HepG2 (cell line): Measurements from ENCODE around the gene GLRA3. TPM values are rescaled to one million over a fixed set of nuclear protein-coding genes. Genes with fewer than 3 reads are reported as not detected.

Source experiments
- ATAC-seq: fragments of 200-7000 bp; cut with Tn5 transposase; 3 replicates; pipeline ENCODE4 v1.9.1; 2020; ENCODE audit warnings: mild to moderate bottlenecking, moderate library complexity
- BruUV-seq: library from RNA; stranded (reverse); fragments of 400-500 nt; replicated peaks from 2 replicates; lab custom pipeline; 2021; lab: Mats Ljungman, UMichigan
- CTCF ChIA-PET: fragments of 300-600 bp; formaldehyde crosslinking; extraction: SDS; loops from one replicate; lab custom pipeline; 2021; ENCODE audit warnings: low total read pairs, inconsistent platforms, low intra/inter-chr PET ratio; lab: Yijun Ruan, JAX
- POLR2A ChIA-PET: fragments of 350-600 bp; sonication (Branson Sonifier 250); formaldehyde crosslinking; loops from one replicate; lab custom pipeline; 2020; ENCODE audit warnings: antibody characterized with exemption, inconsistent platforms; lab: Yijun Ruan, JAX
- DNase-seq: peaks from one replicate; pipeline ENCODE4 v3.0.0-alpha.2; 2015; ENCODE audit warnings: low spot score
- FAIRE-seq: peaks from 3 replicates; lab custom pipeline; 2011; peaks lifted over from hg19 to GRCh38; lab: Jason Lieb, UNC
- H2AFZ ChIP-seq: one replicate; pipeline ENCODE4 v1.6.1; 2011; ENCODE audit warnings: low read length, inconsistent platforms
- H3K27ac ChIP-seq: fragments of 300-600 bp; 3 replicates; pipeline ENCODE4 v1.8.0; 2011; ENCODE audit warnings: mixed run types, mild to moderate bottlenecking, mixed read lengths, low read length, inconsistent platforms; ENCODE audit not compliant: insufficient read depth; ENCODE audit errors: extremely low read length
- H3K27me3 ChIP-seq, 2 experiments: fragments of 200-600 bp in 1 of 2; 2 replicates in 1 of 2; 3 replicates in 1 of 2; pipeline versions ENCODE4 v1.6.0 to v1.8.0; 2011; ENCODE audit warnings: low read length in 2 of 2, mild to moderate bottlenecking in 2 of 2, moderate library complexity in 2 of 2, inconsistent platforms in 1 of 2; ENCODE audit not compliant: insufficient read depth in 2 of 2, control insufficient read depth in 1 of 2
- H3K36me3 ChIP-seq, 2 experiments: fragments of 200-600 bp in 1 of 2; replicated peaks in 1 of 2; 2 replicates in 1 of 2; 3 replicates in 1 of 2; pipeline versions ENCODE4 v1.5.1 to v1.8.0; 2011; ENCODE audit warnings: low read length in 2 of 2, inconsistent platforms in 1 of 2; ENCODE audit not compliant: insufficient read depth in 2 of 2, control insufficient read depth in 1 of 2
- H3K4me1 ChIP-seq: 2 replicates; pipeline ENCODE4 v1.5.1; 2012; ENCODE audit warnings: low read length, inconsistent platforms; ENCODE audit not compliant: insufficient read depth
- H3K4me2 ChIP-seq: 2 replicates; pipeline ENCODE4 v1.6.0; 2011; ENCODE audit warnings: low read depth, low read length, inconsistent platforms
- H3K4me3 ChIP-seq, 3 experiments: fragments of 200-600 bp in 1 of 3; sonication (generic), shearing (Covaris generic) in 1 of 3; replicated peaks in 1 of 3; 2 replicates each; pipeline ENCODE4 v1.5.1; 2011 to 2016; ENCODE audit warnings: low read length in 3 of 3, inconsistent platforms in 2 of 3, low read depth in 2 of 3, mild to moderate bottlenecking in 2 of 3, control low read depth in 1 of 3, mixed read lengths in 1 of 3; ENCODE audit not compliant: insufficient read depth in 1 of 3
- H3K79me2 ChIP-seq: one replicate; pipeline ENCODE4 v1.6.1; 2011; ENCODE audit warnings: low read length, inconsistent platforms; ENCODE audit not compliant: insufficient read depth
- H3K9ac ChIP-seq: 2 replicates; pipeline ENCODE4 v1.6.0; 2011; ENCODE audit warnings: mild to moderate bottlenecking, low read depth, low read length, inconsistent platforms; ENCODE audit not compliant: insufficient read depth
- H3K9me3 ChIP-seq: 2 replicates; pipeline ENCODE4 v1.5.1; 2012; ENCODE audit warnings: mild to moderate bottlenecking, low read length
- H4K20me1 ChIP-seq: 2 replicates; pipeline ENCODE4 v1.6.0; 2011; ENCODE audit warnings: inconsistent platforms, mild to moderate bottlenecking, low read length, moderate library complexity; ENCODE audit not compliant: insufficient read depth
- ARNT ChIP-seq: fragments of 450-650 bp; IDR thresholded peaks from 2 replicates; pipeline ENCODE4 v1.6.1; 2017
- NFE2L2 ChIP-seq: fragments of 150-350 bp; IDR thresholded peaks from 2 replicates; pipeline ENCODE4 v1.6.1; 2014; ENCODE audit warnings: low read length
- POLR2AphosphoS2 ChIP-seq: IDR thresholded peaks from 2 replicates; pipeline ENCODE4 v1.6.1; 2011; ENCODE audit warnings: low read depth, low read length, improper control_type of control experiment
- POLR2AphosphoS5 ChIP-seq: IDR thresholded peaks from 2 replicates; pipeline ENCODE4 v1.6.1; 2012; ENCODE audit warnings: low read depth, low read length
- XRCC5 ChIP-seq: fragments of 200-400 bp; formaldehyde crosslinking; optimal IDR thresholded peaks from 2 replicates; pipeline ENCODE3; 2017; ENCODE audit warnings: mild to moderate bottlenecking, low read length
- ZNF225 ChIP-seq: sonication (generic); formaldehyde crosslinking; IDR thresholded peaks from 2 replicates; pipeline ENCODE4 v1.4.0; 2020; ENCODE audit warnings: mild to moderate bottlenecking, missing genetic modification reagents
- ZNF558 ChIP-seq: sonication (generic); formaldehyde crosslinking; IDR thresholded peaks from 2 replicates; pipeline ENCODE4 v1.9.0; 2022; ENCODE audit warnings: mild to moderate bottlenecking, missing genetic modification reagents, borderline replicate concordance
- ZNF737 ChIP-seq: sonication (generic); formaldehyde crosslinking; IDR thresholded peaks from 2 replicates; pipeline ENCODE4 v1.5.0; 2020; ENCODE audit warnings: missing genetic modification reagents, mild to moderate bottlenecking, borderline replicate concordance
- WGBS: methylation state at CpG from one replicate; pipeline ENCODE4 v1.1.6; 2017; ENCODE audit warnings: low lambda C conversion rate; 5-methylcytosine and 5-hydroxymethylcytosine counted together
- in situ Hi-C: cut with HindIII; loops from 2 replicates; pipeline ENCODE4 v1.10.0; 2017; ENCODE audit warnings: low pct_unique_long_range_greater_than_20kb; ENCODE audit not compliant: extremely low pct_ligation_motif_present
- intact Hi-C: fragments of 100-400 bp; cut with micrococcal nuclease; formaldehyde crosslinking; loops from one replicate; pipeline ENCODE4 v1.10.0; 2022; ENCODE audit not compliant: unreplicated experiment
- polyA plus RNA-seq, 8 experiments: library from polyadenylated mRNA; depleted of rRNA in 3 of 8; stranded (reverse) in 7 of 8; unstranded in 1 of 8; fragments of >200 nt; fragmentation: Illumina TruSeq in 4 of 8; extraction: Trizol in 4 of 8; gene quantifications; 2 replicates each; pipeline versions ENCODE4 v1.2.1 to v1.2.3, GENCODE V29; 2011 to 2016; ENCODE audit warnings: low read depth in 4 of 8, missing spikeins in 1 of 8, mixed read lengths in 1 of 8; ENCODE audit not compliant: insufficient read depth in 1 of 8
- total RNA-seq, 5 experiments: library from RNA; depleted of rRNA; stranded (reverse); fragments of >200 nt; fragmentation: Illumina TruSeq; extraction: Trizol; gene quantifications; 2 replicates each; pipeline ENCODE4 v1.2.3, GENCODE V29; 2016; ENCODE audit warnings: low read depth in 1 of 5
- TF ChIP-seq, protein P1 (sequence below): sonication (generic); formaldehyde crosslinking; IDR thresholded peaks from 2 replicates; pipeline ENCODE4 v1.5.0; 2020; ENCODE audit warnings: mild to moderate bottlenecking, missing genetic modification reagents, borderline replicate concordance
- TF ChIP-seq, protein P2 (sequence below), 2 experiments: fragments of 450-650 bp in 1 of 2; sonication (generic) in 1 of 2; formaldehyde crosslinking; IDR thresholded peaks; 2 replicates each; pipeline versions ENCODE4 v1.5.0 to v1.8.0; 2020 to 2022; ENCODE audit warnings: mild to moderate bottlenecking in 1 of 2, missing genetic modification reagents in 1 of 2
- TF ChIP-seq, protein P3 (sequence below): sonication (generic); formaldehyde crosslinking; IDR thresholded peaks from 2 replicates; pipeline ENCODE4 v1.4.0; 2020; ENCODE audit warnings: low read depth, mild to moderate bottlenecking, missing genetic modification reagents

GLRA3 gene
- total and polyA plus RNA-seq, 2 of the 13 experiments (the other 11 are each of a cell fraction or from before 2014, with no cell fraction given) = not detected

DNA sequence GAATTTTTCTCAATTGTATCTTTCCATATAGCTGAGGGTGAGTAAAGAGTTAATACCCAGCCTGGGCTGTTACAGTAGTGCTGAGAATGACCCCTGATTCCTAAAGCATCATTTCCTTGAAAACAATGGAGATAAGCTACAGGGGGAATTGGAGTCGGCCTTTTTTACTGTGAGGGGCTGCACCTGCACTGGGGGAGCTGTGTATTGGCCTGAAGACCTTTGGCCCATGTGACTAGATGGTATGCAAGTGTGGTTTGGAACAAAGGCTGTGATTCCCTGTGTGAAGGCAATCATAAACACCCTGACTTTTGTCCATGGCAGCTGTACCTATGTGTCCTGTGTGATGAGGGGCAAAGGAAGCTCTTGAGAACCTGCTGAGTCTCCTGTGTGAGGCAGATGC, 182.7 kb downstream of the GLRA3 start:
- FAIRE-seq = no peak
- no peaks in the 10 kb centered on the region; the same call in 1 of the 2 replicates for H4K20me1 ChIP-seq
- no TSS peak for BruUV-seq
- TF ChIP-seq ZNF558 (CRISPR knock-in tag) (no peak), ZNF737 (CRISPR knock-in tag) (no peak), NFE2L2 (no peak), ZNF225 (CRISPR knock-in tag) (no peak), XRCC5 (no peak), POLR2AphosphoS5 (no peak), ARNT (no peak), POLR2AphosphoS2 (no peak)
- TF ChIP-seq, protein P1, sequence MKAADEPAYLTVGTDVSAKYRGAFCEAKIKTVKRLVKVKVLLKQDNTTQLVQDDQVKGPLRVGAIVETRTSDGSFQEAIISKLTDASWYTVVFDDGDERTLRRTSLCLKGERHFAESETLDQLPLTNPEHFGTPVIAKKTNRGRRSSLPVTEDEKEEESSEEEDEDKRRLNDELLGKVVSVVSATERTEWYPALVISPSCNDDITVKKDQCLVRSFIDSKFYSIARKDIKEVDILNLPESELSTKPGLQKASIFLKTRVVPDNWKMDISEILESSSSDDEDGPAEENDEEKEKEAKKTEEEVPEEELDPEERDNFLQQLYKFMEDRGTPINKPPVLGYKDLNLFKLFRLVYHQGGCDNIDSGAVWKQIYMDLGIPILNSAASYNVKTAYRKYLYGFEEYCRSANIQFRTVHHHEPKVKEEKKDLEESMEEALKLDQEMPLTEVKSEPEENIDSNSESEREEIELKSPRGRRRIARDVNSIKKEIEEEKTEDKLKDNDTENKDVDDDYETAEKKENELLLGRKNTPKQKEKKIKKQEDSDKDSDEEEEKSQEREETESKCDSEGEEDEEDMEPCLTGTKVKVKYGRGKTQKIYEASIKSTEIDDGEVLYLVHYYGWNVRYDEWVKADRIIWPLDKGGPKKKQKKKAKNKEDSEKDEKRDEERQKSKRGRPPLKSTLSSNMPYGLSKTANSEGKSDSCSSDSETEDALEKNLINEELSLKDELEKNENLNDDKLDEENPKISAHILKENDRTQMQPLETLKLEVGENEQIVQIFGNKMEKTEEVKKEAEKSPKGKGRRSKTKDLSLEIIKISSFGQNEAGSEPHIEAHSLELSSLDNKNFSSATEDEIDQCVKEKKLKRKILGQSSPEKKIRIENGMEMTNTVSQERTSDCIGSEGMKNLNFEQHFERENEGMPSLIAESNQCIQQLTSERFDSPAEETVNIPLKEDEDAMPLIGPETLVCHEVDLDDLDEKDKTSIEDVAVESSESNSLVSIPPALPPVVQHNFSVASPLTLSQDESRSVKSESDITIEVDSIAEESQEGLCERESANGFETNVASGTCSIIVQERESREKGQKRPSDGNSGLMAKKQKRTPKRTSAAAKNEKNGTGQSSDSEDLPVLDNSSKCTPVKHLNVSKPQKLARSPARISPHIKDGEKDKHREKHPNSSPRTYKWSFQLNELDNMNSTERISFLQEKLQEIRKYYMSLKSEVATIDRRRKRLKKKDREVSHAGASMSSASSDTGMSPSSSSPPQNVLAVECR (CRISPR knock-in tag) = no peak
- TF ChIP-seq, protein P2, sequence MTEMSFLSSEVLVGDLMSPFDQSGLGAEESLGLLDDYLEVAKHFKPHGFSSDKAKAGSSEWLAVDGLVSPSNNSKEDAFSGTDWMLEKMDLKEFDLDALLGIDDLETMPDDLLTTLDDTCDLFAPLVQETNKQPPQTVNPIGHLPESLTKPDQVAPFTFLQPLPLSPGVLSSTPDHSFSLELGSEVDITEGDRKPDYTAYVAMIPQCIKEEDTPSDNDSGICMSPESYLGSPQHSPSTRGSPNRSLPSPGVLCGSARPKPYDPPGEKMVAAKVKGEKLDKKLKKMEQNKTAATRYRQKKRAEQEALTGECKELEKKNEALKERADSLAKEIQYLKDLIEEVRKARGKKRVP (CRISPR knock-in tag; IDR thresholded peaks at IDR 0.05) = no peak
- TF ChIP-seq, protein P3, sequence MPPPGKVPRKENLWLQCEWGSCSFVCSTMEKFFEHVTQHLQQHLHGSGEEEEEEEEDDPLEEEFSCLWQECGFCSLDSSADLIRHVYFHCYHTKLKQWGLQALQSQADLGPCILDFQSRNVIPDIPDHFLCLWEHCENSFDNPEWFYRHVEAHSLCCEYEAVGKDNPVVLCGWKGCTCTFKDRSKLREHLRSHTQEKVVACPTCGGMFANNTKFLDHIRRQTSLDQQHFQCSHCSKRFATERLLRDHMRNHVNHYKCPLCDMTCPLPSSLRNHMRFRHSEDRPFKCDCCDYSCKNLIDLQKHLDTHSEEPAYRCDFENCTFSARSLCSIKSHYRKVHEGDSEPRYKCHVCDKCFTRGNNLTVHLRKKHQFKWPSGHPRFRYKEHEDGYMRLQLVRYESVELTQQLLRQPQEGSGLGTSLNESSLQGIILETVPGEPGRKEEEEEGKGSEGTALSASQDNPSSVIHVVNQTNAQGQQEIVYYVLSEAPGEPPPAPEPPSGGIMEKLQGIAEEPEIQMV (CRISPR knock-in tag) = no peak
- TF ChIP-seq, all 625 proteins: peak for 0
- in situ Hi-C loops = loop anchor here (25.0 kb wide), 1 partner anchor 434 kb away; no protein-coding TSS in a partner anchor
- no peaks in the 10 kb centered on the region for H3K36me3 ChIP-seq
- no peaks in the 10 kb centered on the region for H3K9me3 ChIP-seq
- ChIA-PET POLR2A (no interaction called here), CTCF (no interaction called here)
- H3K4me3 ChIP-seq = no peak overlapping the region
- H3K79me2 ChIP-seq = no peaks in the 10 kb centered on the region
- intact Hi-C loops = no loop called here
- H2AFZ ChIP-seq = no peak overlapping the region
- DNase-seq = no peak
- H3K4me2 ChIP-seq = no peak overlapping the region
- no peak for ATAC-seq
- no peak overlapping the region for H3K27ac ChIP-seq
- H3K4me1 ChIP-seq = no peaks in the 10 kb centered on the region
- no peaks in the 10 kb centered on the region for H3K27me3 ChIP-seq
- 0% methylated on average over 1 of the region's 1 CpG for WGBS
- H3K9ac ChIP-seq = no peak overlapping the region
